Panc1 (cell line): ENCODE results near the gene ITFG2. TPM values are rescaled to one million over a fixed set of nuclear protein-coding genes. Genes with fewer than 3 reads are reported as not detected.

ENCODE experiments used
- ATAC-seq: fragments of 200-7000 bp; cut with Tn5 transposase; 2 replicates; pipeline ENCODE4 v1.9.1; 2020; ENCODE audit warnings: mild to moderate bottlenecking, moderate library complexity
- BruUV-seq: library from RNA; stranded (reverse); fragments of 400-500 nt; replicated peaks from 2 replicates; lab custom pipeline; 2021; lab: Mats Ljungman, UMichigan
- CTCF ChIA-PET: fragments of 300-600 bp; sonication (Branson Sonifier 250); formaldehyde crosslinking; loops from one replicate; lab custom pipeline; 2022; ENCODE audit warnings: antibody characterized with exemption; lab: Charles Lee
- POLR2A ChIA-PET: fragments of 300-600 bp; sonication (Branson Sonifier 250); formaldehyde crosslinking; loops from one replicate; lab custom pipeline; 2022; ENCODE audit warnings: antibody characterized with exemption; lab: Charles Lee
- DNase-seq: peaks from one replicate; pipeline ENCODE4 v3.0.0-alpha.2; 2010; ENCODE audit warnings: low read depth, low spot score
- H3K27ac ChIP-seq: 2 replicates; pipeline ENCODE4 v1.5.1; 2011; ENCODE audit warnings: mild to moderate bottlenecking, low read length, inconsistent platforms
- H3K27me3 ChIP-seq: fragments of 200-500 bp; sonication (Bioruptor generic); 2 replicates; pipeline ENCODE4 v1.6.0; 2014; ENCODE audit warnings: low read length, inconsistent platforms; ENCODE audit not compliant: control insufficient read depth, insufficient read depth
- H3K36me3 ChIP-seq: fragments of 200-500 bp; sonication (Bioruptor generic); 2 replicates; pipeline ENCODE4 v1.5.1; 2014; ENCODE audit warnings: inconsistent platforms, mild to moderate bottlenecking, low read length, moderate library complexity; ENCODE audit not compliant: control insufficient read depth, insufficient read depth
- H3K4me1 ChIP-seq: 2 replicates; pipeline ENCODE4 v1.5.1; 2011; ENCODE audit warnings: inconsistent platforms, mild to moderate bottlenecking, low read length, moderate library complexity; ENCODE audit not compliant: control insufficient read depth, insufficient read depth
- H3K4me3 ChIP-seq, 2 experiments: 2 replicates each; pipeline ENCODE4 v1.5.1; 2011 to 2012; ENCODE audit warnings: low read depth in 2 of 2, low read length in 2 of 2, mild to moderate bottlenecking in 2 of 2, inconsistent platforms in 1 of 2, moderate library complexity in 1 of 2
- H3K9me3 ChIP-seq: fragments of 200-500 bp; sonication (Bioruptor generic); 2 replicates; pipeline ENCODE4 v1.5.1; 2014; ENCODE audit warnings: low read depth, mild to moderate bottlenecking, inconsistent platforms, low read length, moderate library complexity; ENCODE audit not compliant: control insufficient read depth, insufficient read depth
- POLR2AphosphoS5 ChIP-seq: IDR thresholded peaks from 2 replicates; pipeline ENCODE4 v1.6.1; 2012; ENCODE audit warnings: mild to moderate bottlenecking, low read depth, low read length, moderate library complexity
- REST ChIP-seq, 2 experiments: IDR thresholded peaks; 2 replicates each; pipeline ENCODE4 v1.6.1; 2011 to 2012; ENCODE audit warnings: low read depth in 2 of 2, control low read depth in 1 of 2, low read length in 1 of 2, mild to moderate bottlenecking in 1 of 2, moderate library complexity in 1 of 2; ENCODE audit not compliant: insufficient read depth in 1 of 2
- SIN3A ChIP-seq: IDR thresholded peaks from 2 replicates; pipeline ENCODE4 v1.6.1; 2012; ENCODE audit warnings: low read depth, mild to moderate bottlenecking, low read length, moderate library complexity, borderline replicate concordance; ENCODE audit not compliant: insufficient read depth
- TCF7L2 ChIP-seq: IDR thresholded peaks from 2 replicates; pipeline ENCODE4 v1.6.1; 2011; ENCODE audit warnings: mild to moderate bottlenecking, low read depth, low read length, inconsistent platforms
- in situ Hi-C: cut with HindIII; loops from 2 replicates; pipeline ENCODE4 v1.10.0; 2016; ENCODE audit warnings: low sequenced_read_pairs, low pct_unique_long_range_greater_than_20kb
- intact Hi-C: fragments of 100-400 bp; cut with micrococcal nuclease; formaldehyde crosslinking; loops from one replicate; pipeline ENCODE4 v1.10.0; 2022; ENCODE audit not compliant: unreplicated experiment
- total RNA-seq: library from RNA; stranded (reverse); gene quantifications from one replicate; pipeline ENCODE4 v1.2.1, GENCODE V29; 2021; ENCODE audit not compliant: unreplicated experiment
- TF ChIP-seq, protein P1 (sequence below): fragments of 450-650 bp; IDR thresholded peaks from 2 replicates; pipeline ENCODE4 v1.5.1; 2017; ENCODE audit warnings: mild to moderate bottlenecking

Gene ITFG2
- total RNA-seq, 1 experiment from 2014 or later: 17.4 TPM

DNA sequence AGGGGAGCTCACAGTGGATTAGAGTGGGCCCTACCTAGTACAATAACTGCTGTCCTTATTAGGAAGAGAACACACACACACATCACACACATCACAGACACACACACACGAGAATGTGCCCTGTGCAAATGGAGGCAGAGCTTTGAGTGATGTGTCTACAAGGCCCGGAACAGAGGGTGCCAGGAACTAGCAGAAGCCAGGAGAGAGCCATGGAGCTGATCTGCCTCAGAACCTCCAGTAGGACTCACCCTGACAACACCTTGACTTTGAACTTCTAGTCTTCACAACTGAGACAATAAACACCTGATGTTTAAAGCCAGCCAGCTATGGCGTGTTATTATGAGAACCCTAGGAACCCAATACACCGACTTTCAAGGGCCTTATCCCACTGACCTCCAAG is 47.4 kb upstream of the ITFG2 start:
- TF ChIP-seq REST (IDR thresholded peaks at IDR 0.05; ENCODE audit: insufficient read depth in 1 of 2, low read depth in 2 of 2, low read length in 1 of 2): no peak
- TF ChIP-seq, protein P1, sequence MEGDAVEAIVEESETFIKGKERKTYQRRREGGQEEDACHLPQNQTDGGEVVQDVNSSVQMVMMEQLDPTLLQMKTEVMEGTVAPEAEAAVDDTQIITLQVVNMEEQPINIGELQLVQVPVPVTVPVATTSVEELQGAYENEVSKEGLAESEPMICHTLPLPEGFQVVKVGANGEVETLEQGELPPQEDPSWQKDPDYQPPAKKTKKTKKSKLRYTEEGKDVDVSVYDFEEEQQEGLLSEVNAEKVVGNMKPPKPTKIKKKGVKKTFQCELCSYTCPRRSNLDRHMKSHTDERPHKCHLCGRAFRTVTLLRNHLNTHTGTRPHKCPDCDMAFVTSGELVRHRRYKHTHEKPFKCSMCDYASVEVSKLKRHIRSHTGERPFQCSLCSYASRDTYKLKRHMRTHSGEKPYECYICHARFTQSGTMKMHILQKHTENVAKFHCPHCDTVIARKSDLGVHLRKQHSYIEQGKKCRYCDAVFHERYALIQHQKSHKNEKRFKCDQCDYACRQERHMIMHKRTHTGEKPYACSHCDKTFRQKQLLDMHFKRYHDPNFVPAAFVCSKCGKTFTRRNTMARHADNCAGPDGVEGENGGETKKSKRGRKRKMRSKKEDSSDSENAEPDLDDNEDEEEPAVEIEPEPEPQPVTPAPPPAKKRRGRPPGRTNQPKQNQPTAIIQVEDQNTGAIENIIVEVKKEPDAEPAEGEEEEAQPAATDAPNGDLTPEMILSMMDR: no peak
- H3K4me1 ChIP-seq: no peaks in the 10 kb centered on the region
- DNase-seq (no peak), ATAC-seq (no peak)
- BruUV-seq: no TSS peak
- H3K4me3 ChIP-seq: no peak overlapping the region
- no peak overlapping the region for H3K27ac ChIP-seq
- in situ Hi-C loops (no loop called here), intact Hi-C loops (no loop called here)
- CTCF ChIA-PET: no interaction called here
- POLR2A ChIA-PET: no interaction called here
- no peaks in the 10 kb centered on the region for H3K36me3 ChIP-seq
- no peaks in the 10 kb centered on the region for H3K27me3 ChIP-seq
- H3K9me3 ChIP-seq: no peaks in the 10 kb centered on the region

DNA sequence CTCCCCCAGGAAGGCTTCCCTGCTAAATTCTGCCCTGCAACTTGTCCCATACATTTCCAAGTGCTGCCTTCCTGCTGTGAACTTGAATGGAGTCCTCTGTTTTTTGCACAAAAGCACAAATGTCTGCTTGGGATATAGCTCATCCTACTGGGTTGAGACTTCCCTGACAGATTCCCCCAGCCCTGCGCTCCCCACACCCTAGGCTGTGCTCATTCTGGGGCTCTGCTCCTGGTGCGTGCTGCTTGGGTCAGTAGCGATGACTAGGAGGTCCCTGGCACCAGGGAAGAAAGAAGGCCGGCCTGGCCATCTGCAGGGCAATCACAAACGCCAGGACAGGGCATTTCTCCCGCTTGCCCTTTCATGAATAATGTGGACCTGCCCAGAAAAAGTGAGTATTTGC is 46.9 kb upstream of the ITFG2 start:
- Histone ChIP-seq H3K4me3 (no peak overlapping the region), H3K36me3 (no peaks in the 10 kb centered on the region), H3K27ac (no peak overlapping the region), H3K27me3 (no peaks in the 10 kb centered on the region), H3K4me1 (no peaks in the 10 kb centered on the region), H3K9me3 (no peaks in the 10 kb centered on the region)
- POLR2A ChIA-PET: no interaction called here
- CTCF ChIA-PET: no interaction called here
- intact Hi-C loops: no loop called here
- TF ChIP-seq TCF7L2: no peak
- no peak for TF ChIP-seq POLR2AphosphoS5
- no peak for TF ChIP-seq SIN3A
- no peak for TF ChIP-seq REST (IDR thresholded peaks at IDR 0.05; ENCODE audit: insufficient read depth in 1 of 2, low read depth in 2 of 2, low read length in 1 of 2)
- TF ChIP-seq, protein P1: no peak
- no TSS peak for BruUV-seq
- in situ Hi-C loops: no loop called here
- DNase-seq (no peak), ATAC-seq (no peak)
